HFF-Myc (cell line): ENCODE measurements around the gene NUBP1.

ENCODE experiments used
- DNase-seq: peaks from one replicate; pipeline ENCODE4 v3.0.0-alpha.2; 2011; ENCODE audit warnings: low read depth; ENCODE audit errors: extremely low read depth
- H3K4me3 ChIP-seq: replicated peaks from 2 replicates; pipeline ENCODE4 v1.5.1; 2011; ENCODE audit warnings: low read depth, mild to moderate bottlenecking, control low read depth, low read length
- CTCF ChIP-seq: IDR thresholded peaks from 2 replicates; pipeline ENCODE4 v1.5.1; 2012; ENCODE audit warnings: mild to moderate bottlenecking, low read depth, low read length, control low read depth; ENCODE audit errors: missing control alignments

The NUBP1 gene

GRCh38 chr16:10812312-10813098 is 68.9 kb downstream of the NUBP1 start:
- no peak overlapping the region for H3K4me3 ChIP-seq
- no peak for TF ChIP-seq CTCF
- no peak for DNase-seq

DNA sequence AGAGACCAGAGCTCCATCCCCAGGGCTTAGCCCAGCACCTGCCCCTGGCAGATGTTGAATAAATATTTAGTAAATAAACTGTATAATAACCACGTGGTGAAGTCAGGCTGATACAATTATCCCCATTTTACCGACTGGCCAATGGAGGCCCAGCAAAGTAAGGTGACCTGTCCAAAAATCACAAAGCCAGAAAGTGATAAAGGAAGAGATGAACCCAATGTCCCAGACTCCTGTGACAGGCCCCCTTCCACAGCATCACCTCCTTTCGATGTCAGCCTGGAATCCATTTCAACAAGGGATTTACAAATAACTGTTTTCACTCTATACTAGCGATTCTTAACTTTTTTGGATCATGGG is 69.4 kb downstream of the NUBP1 start:
- DNase-seq: no peak
- no peak for TF ChIP-seq CTCF
- H3K4me3 ChIP-seq: no peak overlapping the region

- no peak overlapping the region for H3K4me3 ChIP-seq
- no peak for TF ChIP-seq CTCF
Measured at GRCh38 chr16:10817514-10817913, 73.9 kb downstream of the NUBP1 start.

DNA sequence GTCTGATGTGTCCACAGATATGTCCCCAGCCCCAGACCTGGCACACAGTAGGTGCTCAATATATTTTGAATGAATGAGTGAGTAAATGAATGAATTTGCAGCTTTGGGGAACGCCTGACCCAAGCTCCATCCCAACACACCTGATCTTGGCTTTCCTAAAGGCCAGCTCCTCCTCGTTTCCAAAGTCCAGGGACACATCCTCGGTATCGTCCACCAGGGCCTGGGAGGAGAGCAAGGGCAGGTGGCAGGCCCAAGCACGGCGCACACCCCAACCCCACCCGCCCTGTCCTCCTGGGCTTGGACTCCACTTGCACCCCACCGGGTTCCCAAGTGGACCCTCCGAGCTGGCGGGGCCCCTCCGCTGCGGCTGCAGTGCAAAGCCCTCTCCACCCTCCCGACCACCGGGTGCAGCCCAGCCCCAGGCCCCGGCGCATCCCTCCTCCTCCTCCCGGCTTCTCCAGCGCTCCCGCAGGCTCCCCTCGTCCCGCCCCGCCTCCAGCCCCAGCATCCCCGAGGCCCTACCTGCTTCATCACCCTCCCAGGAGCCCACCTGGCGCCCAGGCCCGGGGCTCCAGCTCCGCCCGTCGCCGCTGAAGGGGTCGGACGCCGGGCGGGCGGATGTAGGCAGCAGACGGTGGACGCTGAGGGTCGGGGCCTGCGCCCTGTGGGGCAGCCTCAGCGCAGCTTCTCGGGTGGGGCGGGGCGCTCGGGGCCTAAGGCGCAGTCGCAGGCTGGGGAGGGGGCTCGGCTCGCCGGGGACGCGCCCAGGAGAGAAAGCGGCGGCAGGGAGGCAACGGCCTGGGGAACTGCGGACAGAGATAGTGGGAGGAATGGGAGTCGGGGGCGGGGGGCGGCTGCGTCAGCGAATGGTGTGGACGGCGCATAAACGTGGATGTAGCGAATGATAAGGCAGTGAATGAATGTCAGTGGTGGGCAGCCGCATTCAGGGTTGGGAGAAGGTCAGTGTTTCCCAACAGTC is 74.6 kb downstream of the NUBP1 start, which contains the start of gene TVP23A:
TSS of gene TVP23A (minus strand) at position 832 of the 979 bp plus-strand sequence. CDS start at position 531, 301 bp downstream.
- no peak for TF ChIP-seq CTCF
- no peak within 1 kb of the TSS for H3K4me3 ChIP-seq
- no peak for DNase-seq

More at GRCh38 chr16:10817514-10817913, 73.9 kb downstream of the NUBP1 start:
- DNase-seq: no peak
